Cardiac ventricle fibroblast (primary cell): ENCODE data around the gene NRCAM. TPM values are rescaled to one million over a fixed set of nuclear protein-coding genes. Genes with fewer than 3 reads are reported as not detected.

Source experiments
- total RNA-seq: library from RNA; depleted of rRNA; stranded (reverse); fragments of >200 nt; gene quantifications from 2 replicates; pipeline ENCODE4 v1.2.3, GENCODE V29; 2015

Gene NRCAM
- 26.5 and 33.5 TPM in 2 replicates for total RNA-seq

DNA sequence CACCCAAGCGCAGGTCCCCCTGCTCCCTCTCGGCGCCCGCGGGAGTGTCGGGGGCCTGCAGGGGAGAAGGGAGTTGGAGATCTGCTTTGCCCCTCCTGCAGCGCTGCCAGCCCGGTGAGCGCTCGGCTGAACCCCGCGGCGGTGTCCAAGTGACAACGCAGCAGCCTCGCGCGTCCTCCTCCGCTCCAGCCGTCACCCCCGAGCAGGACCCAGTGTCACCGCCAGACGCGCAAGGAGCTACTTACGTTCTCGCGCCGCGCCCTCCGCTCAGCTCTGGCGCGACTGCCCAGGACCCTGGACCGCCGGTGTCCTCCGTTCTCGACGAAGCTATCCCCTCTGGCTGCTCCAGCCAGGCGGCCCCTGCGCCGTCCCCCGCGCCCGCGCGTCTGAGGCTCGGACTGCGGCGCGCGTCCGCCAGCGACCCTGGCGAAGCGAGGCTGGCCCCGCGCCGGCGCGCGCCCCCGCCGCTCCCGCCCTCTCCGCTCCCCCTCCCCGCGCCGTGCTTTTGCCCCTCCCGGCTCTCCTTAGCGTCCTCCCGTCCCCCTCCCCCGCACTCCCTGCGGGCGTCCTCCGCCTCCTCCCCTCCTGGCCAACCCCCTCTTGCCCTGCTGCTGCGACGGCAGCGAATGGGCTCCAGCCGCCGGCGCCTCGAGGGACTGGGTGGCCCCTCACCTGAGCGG, at the start of gene NRCAM:
Gene NRCAM (minus strand): TSS at position 439 of the 680 bp plus-strand sequence. CDS start 216,372 bp downstream, outside the sequence.

DNA sequence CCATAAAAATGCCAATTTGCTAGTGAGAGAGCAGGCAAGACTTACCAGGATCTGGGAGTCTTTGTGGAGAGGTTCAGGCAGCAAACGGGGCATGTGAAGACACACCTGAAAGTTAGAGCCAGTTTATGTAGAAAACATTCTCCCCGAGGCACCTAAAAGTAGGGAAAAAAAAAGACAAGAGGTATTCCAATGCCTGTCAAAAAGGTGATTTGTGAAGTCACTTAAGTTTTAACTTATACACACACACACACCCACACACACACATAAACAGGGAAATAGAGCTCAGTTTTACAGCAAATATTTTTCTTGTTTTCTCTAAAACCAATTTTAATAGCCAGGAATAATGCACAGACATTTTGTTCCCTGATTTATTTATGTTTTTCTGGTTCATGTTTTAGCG, 326.0 kb downstream of the NRCAM start, which contains the start of gene LAMB4:
Gene LAMB4 (minus strand): TSS at position 101 of the 400 bp plus-strand sequence. CDS start 7,197 bp downstream, outside the sequence.

Other genes with a start within 250 kb of the NRCAM start
- gene PNPLA8, start 69.7 kb upstream of the NRCAM start, total RNA-seq, result 18.0 and 18.5 TPM in 2 replicates
- gene THAP5, start 113.3 kb upstream of the NRCAM start, total RNA-seq, result 13.4 and 15.4 TPM in 2 replicates
- 46.1 and 58.1 TPM in 2 replicates for gene DNAJB9, start 113.4 kb upstream of the NRCAM start, total RNA-seq